Nephron progenitor cell (in vitro differentiated cells): ENCODE data around the gene RAB6D.
"Not testable (repeated sequence)": the region's sequence is repeated elsewhere in the genome, so short reads cannot be mapped to it uniquely, and the experiment has no call there.

Experiments
- DNase-seq: peaks from one replicate; pipeline ENCODE4 v3.0.0; 2021
- H3K27ac Mint-ChIP-seq: 2 replicates; pipeline ENCODE4 v1.8.0; 2021; ENCODE audit warnings: mild to moderate bottlenecking, moderate library complexity, mixed read lengths
- H3K27me3 Mint-ChIP-seq: 2 replicates; pipeline ENCODE4 v1.8.0; 2021; ENCODE audit warnings: mild to moderate bottlenecking, low read depth, mixed read lengths; ENCODE audit not compliant: poor library complexity
- H3K36me3 Mint-ChIP-seq: 2 replicates; pipeline ENCODE4 v1.8.0; 2021; ENCODE audit warnings: low read depth, mixed read lengths
- H3K4me1 Mint-ChIP-seq: 2 replicates; pipeline ENCODE4 v1.8.0; 2021; ENCODE audit warnings: mixed read lengths
- H3K4me3 Mint-ChIP-seq: 2 replicates; pipeline ENCODE4 v1.8.0; 2021; ENCODE audit warnings: mild to moderate bottlenecking, moderate library complexity, mixed read lengths
- H3K9me3 Mint-ChIP-seq: 2 replicates; pipeline ENCODE4 v1.8.0; 2021; ENCODE audit warnings: mild to moderate bottlenecking, moderate library complexity, mixed read lengths
- CTCF ChIP-seq: fragments of 200-600 bp; sonication (generic); IDR thresholded peaks from 2 replicates; pipeline ENCODE4 v1.5.0; 2021; ENCODE audit warnings: antibody characterized with exemption

Gene RAB6D

GRCh38 chr2:131389657-131390056 is 25.7 kb upstream of the RAB6D start:
- Mint-ChIP-seq H3K4me3 (no peak overlapping the region), H3K27me3 (peaks cover 38% of the 10 kb centered on the region), H3K4me1 (peaks cover 4% of the 10 kb centered on the region), H3K9me3 (no peaks in the 10 kb centered on the region), H3K36me3 (no peaks in the 10 kb centered on the region), H3K27ac (no peak overlapping the region)
- DNase-seq, result no peak
- TF ChIP-seq CTCF, result no peak

- H3K27me3 Mint-ChIP-seq, result peaks cover 31% of the 10 kb centered on the region
- not testable (repeated sequence) for H3K36me3 Mint-ChIP-seq, H3K9me3 Mint-ChIP-seq, H3K4me3 Mint-ChIP-seq, H3K27ac Mint-ChIP-seq, DNase-seq, H3K4me1 Mint-ChIP-seq
Observed at GRCh38 chr2:131388834-131389233, 24.9 kb upstream of the RAB6D start.

GRCh38 chr2:131373111-131373510 is 9.1 kb upstream of the RAB6D start:
- DNase-seq, H3K9me3 Mint-ChIP-seq, H3K27ac Mint-ChIP-seq, H3K4me1 Mint-ChIP-seq, H3K4me3 Mint-ChIP-seq, H3K36me3 Mint-ChIP-seq: not testable (repeated sequence)
- peaks cover 16% of the 10 kb centered on the region for H3K27me3 Mint-ChIP-seq

- TF ChIP-seq CTCF, result no peak
- H3K36me3 Mint-ChIP-seq, result no peaks in the 10 kb centered on the region
- no peak overlapping the region for H3K27ac Mint-ChIP-seq
- DNase-seq, result no peak
- no peak overlapping the region for H3K4me3 Mint-ChIP-seq
- no peaks in the 10 kb centered on the region for H3K4me1 Mint-ChIP-seq
- no peaks in the 10 kb centered on the region for H3K9me3 Mint-ChIP-seq
- H3K27me3 Mint-ChIP-seq, result peaks cover 32% of the 10 kb centered on the region
Observed at GRCh38 chr2:131369954-131370353, 6.0 kb upstream of the RAB6D start.

GRCh38 chr2:131368493-131369066 is 4.6 kb upstream of the RAB6D start:
- DNase-seq, H3K27ac Mint-ChIP-seq, H3K36me3 Mint-ChIP-seq, H3K9me3 Mint-ChIP-seq, H3K4me3 Mint-ChIP-seq, H3K4me1 Mint-ChIP-seq: not testable (repeated sequence)
- H3K27me3 Mint-ChIP-seq, result peaks cover 34% of the 10 kb centered on the region

- Mint-ChIP-seq H3K27ac (no peak overlapping the region), H3K4me1 (peaks cover 7% of the 10 kb centered on the region), H3K9me3 (no peaks in the 10 kb centered on the region), H3K36me3 (no peaks in the 10 kb centered on the region), H3K4me3 (no peak overlapping the region), H3K27me3 (peaks cover 42% of the 10 kb centered on the region)
- DNase-seq, result no peak
- no peak for TF ChIP-seq CTCF
Observed at GRCh38 chr2:131367352-131367751, 3.4 kb upstream of the RAB6D start.

- peaks cover 49% of the 10 kb centered on the region for H3K27me3 Mint-ChIP-seq
- no peaks in the 10 kb centered on the region for H3K36me3 Mint-ChIP-seq
- no peaks in the 10 kb centered on the region for H3K9me3 Mint-ChIP-seq
- H3K4me1 Mint-ChIP-seq, result peaks cover 7% of the 10 kb centered on the region
- H3K27ac Mint-ChIP-seq, result no peak overlapping the region
- H3K4me3 Mint-ChIP-seq, result no peak overlapping the region
- no peak for TF ChIP-seq CTCF
- DNase-seq, result no peak
Observed at GRCh38 chr2:131366643-131367042, 2.7 kb upstream of the RAB6D start.
